Measurements from ENCODE around the gene GSG1. TPM values are rescaled to one million over a fixed set of nuclear protein-coding genes. Genes with fewer than 3 reads are reported as not detected.

Gene GSG1
- total RNA-seq, 4 donors from 2014 or later = not detected

DNA sequence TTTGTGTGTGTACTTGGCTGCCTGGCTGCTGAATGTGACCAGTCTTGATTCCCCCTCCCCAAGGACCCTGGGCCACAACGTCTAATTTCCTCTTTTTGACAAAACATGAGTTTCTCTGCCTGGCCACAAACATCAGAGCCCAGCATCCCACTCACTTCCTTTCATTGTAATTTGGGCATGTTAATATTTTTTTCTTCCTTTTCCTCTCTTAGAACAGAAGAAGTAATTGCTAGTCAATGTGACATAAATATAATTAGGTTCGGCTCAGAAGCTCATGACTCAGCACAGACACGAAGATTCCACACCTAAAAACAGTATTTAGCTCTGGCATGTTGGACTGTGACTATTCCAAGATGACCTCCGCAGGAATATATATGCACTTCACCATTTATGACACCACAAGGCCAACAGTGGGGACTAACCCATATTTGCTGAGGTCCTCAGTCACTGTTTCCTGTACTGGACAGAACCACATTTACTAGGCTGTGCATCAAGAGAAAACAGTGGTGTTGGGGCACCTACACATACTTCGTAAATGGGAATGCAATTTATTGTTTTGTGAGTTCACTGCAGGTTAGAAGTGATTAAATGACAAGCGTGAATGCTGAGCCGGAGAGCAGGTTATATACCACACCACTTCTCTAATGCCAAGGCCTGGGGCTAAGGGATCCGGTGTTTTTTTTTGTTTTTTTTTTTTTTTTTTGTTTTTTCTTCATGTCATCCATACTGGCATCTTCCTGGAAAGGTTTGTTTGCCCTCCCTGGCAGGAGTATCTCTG lies 4.2 kb downstream of the GSG1 start:
- TF ChIP-seq, protein P1, sequence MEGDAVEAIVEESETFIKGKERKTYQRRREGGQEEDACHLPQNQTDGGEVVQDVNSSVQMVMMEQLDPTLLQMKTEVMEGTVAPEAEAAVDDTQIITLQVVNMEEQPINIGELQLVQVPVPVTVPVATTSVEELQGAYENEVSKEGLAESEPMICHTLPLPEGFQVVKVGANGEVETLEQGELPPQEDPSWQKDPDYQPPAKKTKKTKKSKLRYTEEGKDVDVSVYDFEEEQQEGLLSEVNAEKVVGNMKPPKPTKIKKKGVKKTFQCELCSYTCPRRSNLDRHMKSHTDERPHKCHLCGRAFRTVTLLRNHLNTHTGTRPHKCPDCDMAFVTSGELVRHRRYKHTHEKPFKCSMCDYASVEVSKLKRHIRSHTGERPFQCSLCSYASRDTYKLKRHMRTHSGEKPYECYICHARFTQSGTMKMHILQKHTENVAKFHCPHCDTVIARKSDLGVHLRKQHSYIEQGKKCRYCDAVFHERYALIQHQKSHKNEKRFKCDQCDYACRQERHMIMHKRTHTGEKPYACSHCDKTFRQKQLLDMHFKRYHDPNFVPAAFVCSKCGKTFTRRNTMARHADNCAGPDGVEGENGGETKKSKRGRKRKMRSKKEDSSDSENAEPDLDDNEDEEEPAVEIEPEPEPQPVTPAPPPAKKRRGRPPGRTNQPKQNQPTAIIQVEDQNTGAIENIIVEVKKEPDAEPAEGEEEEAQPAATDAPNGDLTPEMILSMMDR (IDR thresholded peaks at IDR 0.05; ENCODE audit: low read depth) = no peak

DNA sequence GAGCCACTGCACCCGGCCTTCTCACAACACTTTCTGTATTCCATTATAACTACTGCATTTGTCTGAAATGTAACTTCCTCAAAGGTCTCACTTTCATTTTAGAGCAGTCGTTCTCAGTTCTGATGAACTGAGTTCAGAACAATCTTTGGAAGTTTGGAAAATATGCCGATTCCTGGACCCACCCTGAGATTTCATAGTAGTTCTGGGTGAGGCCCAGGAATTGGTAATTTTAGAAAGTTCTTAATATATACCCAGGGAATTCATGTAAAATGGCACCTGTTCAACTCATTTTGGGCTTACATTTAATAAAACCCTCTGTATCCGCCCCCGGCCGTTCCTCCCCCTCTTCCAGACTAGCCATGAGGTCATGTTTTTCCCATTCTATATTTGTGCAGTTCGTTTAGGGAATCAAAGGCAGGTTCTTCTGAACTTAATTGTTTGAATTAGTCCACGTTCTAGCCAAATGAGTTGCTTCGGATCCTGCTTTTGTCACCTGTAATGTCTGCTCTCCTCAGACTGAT lies 5.9 kb downstream of the GSG1 start:
- TF ChIP-seq, protein P1 (IDR thresholded peaks at IDR 0.05; ENCODE audit: low read depth) = no peak

DNA sequence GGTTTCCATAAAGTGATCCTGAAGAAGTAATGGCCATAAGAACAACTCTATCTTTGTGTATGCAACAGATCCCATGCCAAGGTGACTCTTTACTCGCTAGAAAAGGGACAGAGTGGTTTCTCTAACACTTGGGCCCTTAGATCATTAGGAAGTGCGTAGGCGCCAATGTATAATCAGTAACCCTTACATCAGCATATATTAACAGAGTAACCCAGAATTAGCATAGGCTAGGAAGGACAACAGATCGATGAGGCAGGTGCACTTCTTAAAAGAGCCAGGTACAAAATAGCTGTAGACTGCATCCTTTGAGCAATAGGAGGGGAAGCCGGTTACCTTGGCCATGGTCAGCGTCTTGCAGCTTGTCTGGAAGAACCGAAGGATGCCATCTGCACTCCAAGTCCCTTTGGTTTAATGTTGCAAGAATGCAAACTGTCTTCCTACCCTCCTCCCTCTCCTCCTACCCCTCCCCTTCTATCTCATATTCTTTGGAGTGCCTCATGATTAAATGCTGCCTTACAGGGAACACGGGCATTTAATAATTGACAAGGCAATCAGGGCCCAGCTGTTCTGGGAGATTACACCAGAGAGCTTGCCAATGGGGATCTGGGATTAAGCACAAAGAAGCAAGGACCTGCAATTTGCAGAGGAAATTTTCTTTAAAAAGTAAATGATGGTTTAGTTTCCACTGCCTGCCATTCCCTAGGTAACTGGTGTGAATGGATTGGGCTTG lies 8.0 kb downstream of the GSG1 start:
- TF ChIP-seq, protein P1 (IDR thresholded peaks at IDR 0.05; ENCODE audit: low read depth) = no peak

DNA sequence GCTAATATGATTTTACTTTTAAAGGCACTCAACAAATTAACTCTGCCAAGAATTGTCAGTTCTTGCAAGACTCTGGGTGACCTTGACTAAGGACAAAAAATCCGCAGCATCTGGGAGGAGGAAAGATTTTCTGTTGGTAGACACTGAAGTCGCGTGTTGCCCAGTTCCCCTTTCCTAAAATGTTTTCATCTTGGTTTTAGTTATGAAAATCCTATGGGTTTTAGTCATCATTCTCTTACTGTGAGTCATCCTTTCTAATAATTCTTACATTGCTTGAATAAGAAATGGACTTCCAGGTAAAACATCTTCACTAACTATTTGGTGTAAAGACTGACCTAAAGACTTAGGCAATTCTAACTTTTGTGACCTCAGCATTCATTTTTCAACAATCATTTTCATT lies 9.1 kb downstream of the GSG1 start:
- TF ChIP-seq, protein P1 (IDR thresholded peaks at IDR 0.05; ENCODE audit: low read depth) = no peak

DNA sequence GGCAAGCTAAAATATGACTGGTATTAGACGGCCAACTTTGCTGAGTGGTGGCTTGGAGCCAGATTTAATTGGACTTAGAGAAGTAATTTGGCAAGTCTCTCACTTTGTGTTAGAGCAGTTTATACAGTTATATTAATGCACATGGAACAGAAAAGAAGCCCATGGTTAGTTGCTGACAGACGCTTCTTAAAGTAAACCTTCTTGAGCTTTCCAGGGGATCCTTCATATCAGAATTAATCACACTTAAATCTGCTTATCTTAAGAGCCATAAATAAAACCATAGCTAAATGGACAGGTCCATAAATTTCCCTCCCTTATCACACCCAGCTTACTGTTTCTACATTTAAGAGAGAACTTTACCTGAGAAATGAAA lies 9.6 kb downstream of the GSG1 start:
- TF ChIP-seq, protein P1 (IDR thresholded peaks at IDR 0.05; ENCODE audit: low read depth) = no peak

DNA sequence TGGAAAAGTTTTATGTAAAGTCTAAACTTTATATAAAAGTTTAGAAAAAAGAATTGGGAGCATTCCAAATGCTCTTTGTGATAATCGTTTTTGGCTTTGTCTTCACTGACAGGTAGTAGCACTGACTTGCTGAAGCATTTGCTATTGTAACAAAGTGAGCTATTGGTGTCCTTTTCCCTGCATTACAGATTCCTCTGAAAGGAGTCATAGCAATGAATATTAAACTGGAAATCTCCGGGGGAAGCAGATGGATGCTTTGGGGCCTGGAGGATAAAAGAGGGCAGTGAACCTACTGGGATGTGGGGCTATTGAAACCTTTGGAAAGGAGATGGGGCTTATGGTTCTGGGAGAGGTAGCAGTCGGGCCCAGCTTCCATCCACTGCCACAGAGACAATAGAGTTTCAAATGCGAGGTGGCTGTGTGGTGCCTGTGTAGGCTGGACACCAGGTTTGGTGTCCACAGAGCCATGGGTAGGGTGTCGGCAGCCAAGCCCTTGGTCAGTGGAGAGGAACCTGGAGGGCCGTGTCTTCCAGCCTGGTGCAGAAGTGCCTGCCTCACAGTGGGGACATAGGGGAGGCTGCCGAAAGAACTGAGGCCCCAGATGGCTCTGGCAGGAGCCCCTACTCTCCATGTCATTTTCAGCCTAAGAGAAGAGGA lies 10.1 kb downstream of the GSG1 start:
- TF ChIP-seq, protein P1 (IDR thresholded peaks at IDR 0.05; ENCODE audit: low read depth) = no peak

DNA sequence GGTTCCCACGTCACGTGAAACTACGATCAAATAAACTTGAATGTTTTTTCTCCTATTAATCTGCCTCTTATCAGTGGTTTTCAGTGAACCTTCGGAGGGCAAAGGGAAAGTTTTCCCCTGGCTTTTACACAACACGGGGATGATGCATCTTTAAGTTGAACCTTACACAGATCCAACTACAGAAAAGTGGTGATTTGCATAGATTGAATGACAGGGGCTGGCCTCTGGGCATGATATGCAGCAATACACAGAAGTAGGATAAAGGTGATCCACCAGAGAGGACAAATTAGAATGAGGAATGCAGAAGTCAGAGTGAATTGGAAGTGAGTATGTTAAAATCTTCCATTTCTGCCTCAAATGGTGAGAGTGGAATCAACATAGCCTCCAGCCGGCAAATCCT lies 11.6 kb downstream of the GSG1 start:
- TF ChIP-seq, protein P1 (IDR thresholded peaks at IDR 0.05; ENCODE audit: low read depth) = no peak

All from subcutaneous adipose tissue (tissue), 4 donors.